Measurements from ENCODE around the gene L3MBTL4.

The L3MBTL4 gene

DNA sequence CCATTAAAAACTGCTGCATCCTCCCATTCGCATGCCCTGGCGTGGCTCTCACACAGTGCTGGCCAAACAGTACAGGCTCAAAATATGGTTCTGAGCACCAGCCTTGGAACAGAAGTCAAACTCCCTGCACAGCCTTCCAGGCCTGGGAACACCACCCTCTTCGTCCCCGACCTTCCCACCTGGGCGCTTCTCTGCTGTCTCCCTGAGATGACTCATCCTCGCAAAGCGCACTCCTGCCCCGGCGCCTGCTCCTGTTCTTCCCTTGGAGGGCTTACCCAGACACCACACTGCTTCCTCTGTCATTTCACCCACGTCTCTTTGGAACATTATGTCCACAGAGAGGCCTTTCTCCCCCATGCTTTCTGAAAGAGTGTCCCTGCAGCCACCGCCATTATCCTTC lies 172.7 kb downstream of the L3MBTL4 start:
- TF ChIP-seq YY1 (IDR thresholded peaks at IDR 0.05; ENCODE audit: low read depth) (no peak), TCF12 (IDR thresholded peaks at IDR 0.05; ENCODE audit: low read depth) (no peak), CREB1 (IDR thresholded peaks at IDR 0.05; ENCODE audit: low read depth) (no peak), NFIC (IDR thresholded peaks at IDR 0.05) (no peak), CEBPB (IDR thresholded peaks at IDR 0.05) (no peak), TEAD4 (IDR thresholded peaks at IDR 0.05) (no peak), RAD21 (IDR thresholded peaks at IDR 0.05; ENCODE audit: low read depth) (no peak), TAF1 (IDR thresholded peaks at IDR 0.05; ENCODE audit: low read depth) (no peak), EGR1 (IDR thresholded peaks at IDR 0.05) (no peak), FOXM1 (IDR thresholded peaks at IDR 0.05; ENCODE audit: borderline replicate concordance, low read depth) (no peak), EP300 (IDR thresholded peaks at IDR 0.05; ENCODE audit: borderline replicate concordance) (no peak), ZBTB7A (IDR thresholded peaks at IDR 0.05; ENCODE audit: low read depth) (no peak)
- TF ChIP-seq, protein P1, sequence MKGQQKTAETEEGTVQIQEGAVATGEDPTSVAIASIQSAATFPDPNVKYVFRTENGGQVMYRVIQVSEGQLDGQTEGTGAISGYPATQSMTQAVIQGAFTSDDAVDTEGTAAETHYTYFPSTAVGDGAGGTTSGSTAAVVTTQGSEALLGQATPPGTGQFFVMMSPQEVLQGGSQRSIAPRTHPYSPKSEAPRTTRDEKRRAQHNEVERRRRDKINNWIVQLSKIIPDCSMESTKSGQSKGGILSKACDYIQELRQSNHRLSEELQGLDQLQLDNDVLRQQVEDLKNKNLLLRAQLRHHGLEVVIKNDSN (IDR thresholded peaks at IDR 0.05) = no peak
- TF ChIP-seq, protein P2, sequence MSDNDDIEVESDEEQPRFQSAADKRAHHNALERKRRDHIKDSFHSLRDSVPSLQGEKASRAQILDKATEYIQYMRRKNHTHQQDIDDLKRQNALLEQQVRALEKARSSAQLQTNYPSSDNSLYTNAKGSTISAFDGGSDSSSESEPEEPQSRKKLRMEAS (IDR thresholded peaks at IDR 0.05) = no peak
- TF ChIP-seq, protein P3, sequence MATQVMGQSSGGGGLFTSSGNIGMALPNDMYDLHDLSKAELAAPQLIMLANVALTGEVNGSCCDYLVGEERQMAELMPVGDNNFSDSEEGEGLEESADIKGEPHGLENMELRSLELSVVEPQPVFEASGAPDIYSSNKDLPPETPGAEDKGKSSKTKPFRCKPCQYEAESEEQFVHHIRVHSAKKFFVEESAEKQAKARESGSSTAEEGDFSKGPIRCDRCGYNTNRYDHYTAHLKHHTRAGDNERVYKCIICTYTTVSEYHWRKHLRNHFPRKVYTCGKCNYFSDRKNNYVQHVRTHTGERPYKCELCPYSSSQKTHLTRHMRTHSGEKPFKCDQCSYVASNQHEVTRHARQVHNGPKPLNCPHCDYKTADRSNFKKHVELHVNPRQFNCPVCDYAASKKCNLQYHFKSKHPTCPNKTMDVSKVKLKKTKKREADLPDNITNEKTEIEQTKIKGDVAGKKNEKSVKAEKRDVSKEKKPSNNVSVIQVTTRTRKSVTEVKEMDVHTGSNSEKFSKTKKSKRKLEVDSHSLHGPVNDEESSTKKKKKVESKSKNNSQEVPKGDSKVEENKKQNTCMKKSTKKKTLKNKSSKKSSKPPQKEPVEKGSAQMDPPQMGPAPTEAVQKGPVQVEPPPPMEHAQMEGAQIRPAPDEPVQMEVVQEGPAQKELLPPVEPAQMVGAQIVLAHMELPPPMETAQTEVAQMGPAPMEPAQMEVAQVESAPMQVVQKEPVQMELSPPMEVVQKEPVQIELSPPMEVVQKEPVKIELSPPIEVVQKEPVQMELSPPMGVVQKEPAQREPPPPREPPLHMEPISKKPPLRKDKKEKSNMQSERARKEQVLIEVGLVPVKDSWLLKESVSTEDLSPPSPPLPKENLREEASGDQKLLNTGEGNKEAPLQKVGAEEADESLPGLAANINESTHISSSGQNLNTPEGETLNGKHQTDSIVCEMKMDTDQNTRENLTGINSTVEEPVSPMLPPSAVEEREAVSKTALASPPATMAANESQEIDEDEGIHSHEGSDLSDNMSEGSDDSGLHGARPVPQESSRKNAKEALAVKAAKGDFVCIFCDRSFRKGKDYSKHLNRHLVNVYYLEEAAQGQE (IDR thresholded peaks at IDR 0.05; ENCODE audit: low read depth) = no peak

DNA sequence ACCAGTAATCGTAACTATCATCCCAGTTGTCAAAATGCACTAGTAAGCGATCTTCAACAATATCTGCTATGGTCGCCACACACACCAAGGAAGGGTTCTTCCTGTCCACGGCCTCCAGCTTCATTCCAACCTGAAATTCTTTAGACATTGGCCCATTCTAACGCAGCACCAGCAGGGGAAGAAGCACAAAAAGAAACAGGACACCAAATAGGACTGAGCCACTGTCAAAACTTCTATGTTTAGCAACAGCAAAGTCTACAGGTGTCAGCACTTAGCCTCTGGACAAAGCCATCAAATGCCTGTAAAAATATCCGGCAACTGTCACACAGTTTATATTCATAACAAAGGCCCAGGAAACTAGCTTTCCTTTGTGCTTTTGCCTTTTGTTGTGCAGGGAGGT lies 175.0 kb downstream of the L3MBTL4 start:
- TF ChIP-seq, protein P1 (IDR thresholded peaks at IDR 0.05) = no peak
- no peak for TF ChIP-seq CREB1 (IDR thresholded peaks at IDR 0.05; ENCODE audit: low read depth)
- no peak for TF ChIP-seq TAF1 (IDR thresholded peaks at IDR 0.05; ENCODE audit: low read depth)

DNA sequence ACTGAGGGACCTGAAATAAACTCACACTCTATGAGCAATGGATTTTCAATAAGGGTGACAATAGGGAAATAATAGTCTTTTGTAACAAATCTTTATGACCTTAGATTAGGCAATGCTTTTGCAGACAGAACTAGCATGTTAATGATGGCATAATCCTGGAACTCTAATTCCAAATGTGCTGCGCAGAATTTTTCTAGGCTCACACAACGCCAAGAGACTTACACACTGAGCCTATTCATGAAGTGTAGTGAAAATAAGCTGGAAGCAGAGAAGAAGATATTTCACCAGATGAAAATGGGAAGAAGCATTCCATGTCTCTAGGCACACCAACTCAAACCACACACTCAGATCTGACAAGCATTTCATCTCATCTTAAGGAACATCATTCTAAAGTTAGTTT lies 178.5 kb downstream of the L3MBTL4 start:
- TF ChIP-seq, protein P2 (IDR thresholded peaks at IDR 0.05) = no peak
- TF ChIP-seq FOXM1 (IDR thresholded peaks at IDR 0.05; ENCODE audit: borderline replicate concordance, low read depth) = no peak

DNA sequence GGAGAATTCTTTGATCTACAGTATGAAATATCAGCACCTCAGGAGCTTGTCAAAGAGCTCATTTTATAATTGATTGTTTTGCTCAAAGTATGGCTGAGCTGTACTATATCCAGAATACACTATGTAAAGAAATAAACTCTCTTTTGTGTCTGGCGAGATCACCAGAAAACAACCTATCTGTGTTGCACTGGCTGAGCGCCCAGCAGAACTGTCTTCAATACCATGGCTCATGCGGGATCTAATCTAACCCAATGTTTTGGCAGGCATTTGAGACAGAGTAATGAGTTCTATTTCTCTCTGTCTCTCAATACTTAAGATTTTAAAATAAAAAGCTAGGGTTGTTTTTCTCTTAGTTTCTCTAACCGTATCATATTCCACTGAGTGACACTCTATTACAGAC lies 192.4 kb downstream of the L3MBTL4 start:
- TF ChIP-seq CEBPB (IDR thresholded peaks at IDR 0.05) (no peak), TAF1 (IDR thresholded peaks at IDR 0.05; ENCODE audit: low read depth) (no peak), TCF12 (IDR thresholded peaks at IDR 0.05; ENCODE audit: low read depth) (no peak), CREB1 (IDR thresholded peaks at IDR 0.05; ENCODE audit: low read depth) (no peak), YY1 (IDR thresholded peaks at IDR 0.05; ENCODE audit: low read depth) (no peak), TEAD4 (IDR thresholded peaks at IDR 0.05) (no peak), FOXM1 (IDR thresholded peaks at IDR 0.05; ENCODE audit: borderline replicate concordance, low read depth) (no peak), EP300 (IDR thresholded peaks at IDR 0.05; ENCODE audit: borderline replicate concordance) (no peak), ZBTB7A (IDR thresholded peaks at IDR 0.05; ENCODE audit: low read depth) (no peak), RAD21 (IDR thresholded peaks at IDR 0.05; ENCODE audit: low read depth) (no peak), EGR1 (IDR thresholded peaks at IDR 0.05) (no peak), NFIC (IDR thresholded peaks at IDR 0.05) (no peak)
- TF ChIP-seq, protein P2 (IDR thresholded peaks at IDR 0.05) = no peak
- TF ChIP-seq, protein P1 (IDR thresholded peaks at IDR 0.05) = no peak
- TF ChIP-seq, protein P3 (IDR thresholded peaks at IDR 0.05; ENCODE audit: low read depth) = no peak

DNA sequence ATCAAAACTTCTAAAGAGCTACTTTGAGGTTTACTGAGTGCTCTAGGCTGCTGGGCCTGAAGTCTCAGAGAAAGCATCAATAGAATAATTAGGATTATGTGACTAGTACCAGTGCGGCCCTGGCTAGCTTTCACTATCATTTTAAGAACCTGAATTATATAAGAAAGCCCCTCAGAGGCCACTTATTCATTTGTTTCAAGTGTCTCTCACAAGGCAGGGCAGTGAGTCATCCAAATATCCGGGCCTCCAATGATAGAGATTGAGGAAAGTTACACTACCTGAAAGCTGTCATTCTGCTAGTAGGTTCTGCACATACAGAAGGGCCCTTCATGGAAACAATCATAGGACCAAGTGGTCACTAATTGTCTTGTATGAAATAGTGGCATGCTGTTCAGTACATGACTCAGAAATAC lies 193.1 kb downstream of the L3MBTL4 start:
- TF ChIP-seq EP300 (IDR thresholded peaks at IDR 0.05; ENCODE audit: borderline replicate concordance) = no peak
- no peak for TF ChIP-seq TCF12 (IDR thresholded peaks at IDR 0.05; ENCODE audit: low read depth)
- TF ChIP-seq EGR1 (IDR thresholded peaks at IDR 0.05) = no peak
- TF ChIP-seq, protein P2 (IDR thresholded peaks at IDR 0.05) = no peak
- TF ChIP-seq, protein P1 (IDR thresholded peaks at IDR 0.05) = no peak
- no peak for TF ChIP-seq TEAD4 (IDR thresholded peaks at IDR 0.05)
- TF ChIP-seq YY1 (IDR thresholded peaks at IDR 0.05; ENCODE audit: low read depth) = no peak
- TF ChIP-seq CEBPB (IDR thresholded peaks at IDR 0.05) = no peak
- TF ChIP-seq, protein P3 (IDR thresholded peaks at IDR 0.05; ENCODE audit: low read depth) = no peak
